Fibroblast of lung (primary cell): ENCODE data around the gene AAMP.

Source experiments
- CTCF ChIP-seq, 2 donors: IDR thresholded peaks in 1 of 2; conservative IDR thresholded peaks in 1 of 2; 1 replicate in 1 of 2; 2 replicates in 1 of 2; pipeline ENCODE4 v1.5.1; 2011 to 2012; ENCODE audit warnings: low read length in 2 of 2, control low read depth in 1 of 2, inconsistent platforms in 1 of 2, low read depth in 1 of 2, mild to moderate bottlenecking in 1 of 2
- EZH2 ChIP-seq: IDR thresholded peaks from 2 replicates; pipeline ENCODE4 v1.5.1; 2012; ENCODE audit warnings: low read length, control low read depth, mild to moderate bottlenecking; ENCODE audit errors: missing control alignments

- TF ChIP-seq CTCF (conservative IDR thresholded peaks at IDR 0.05 in 1 of 2, IDR thresholded peaks at IDR 0.05 in 1 of 2; ENCODE audit: low read depth in 1 of 2, low read length in 2 of 2) (no peak), EZH2 (no peak)
Observed at GRCh38 chr2:218244204-218244603, 25.7 kb downstream of the AAMP start.
